HG02763 (cell line): ENCODE measurements around the gene MAP3K4.

Experiments used
- ATAC-seq: cut with Tn5 transposase; IDR thresholded peaks from one replicate; pipeline ENCODE4 v1.9.1; 2021; ENCODE audit warnings: mild to moderate bottlenecking, moderate library complexity; ENCODE audit not compliant: unreplicated experiment

Gene MAP3K4

GRCh38 chr6:161033667-161034066 lies 42.1 kb downstream of the MAP3K4 start:
- ATAC-seq, result no peak

GRCh38 chr6:161035182-161035980 lies 43.8 kb downstream of the MAP3K4 start:
- no peak for ATAC-seq

GRCh38 chr6:161035981-161036263 lies 44.4 kb downstream of the MAP3K4 start:
- ATAC-seq, result no peak

- ATAC-seq, result no peak
Measured at GRCh38 chr6:161037873-161038228, 46.3 kb downstream of the MAP3K4 start.

- peak; percentile 83 for ATAC-seq
Measured at GRCh38 chr6:161038229-161039031, 46.9 kb downstream of the MAP3K4 start.

- no peak for ATAC-seq
Measured at GRCh38 chr6:161041274-161041673, 49.7 kb downstream of the MAP3K4 start.

- no peak for ATAC-seq
Measured at GRCh38 chr6:161044335-161044734, 52.8 kb downstream of the MAP3K4 start.

GRCh38 chr6:161048641-161049040 lies 57.1 kb downstream of the MAP3K4 start:
- ATAC-seq, result no peak

- ATAC-seq, result no peak
Measured at GRCh38 chr6:161050134-161050765, 58.7 kb downstream of the MAP3K4 start.

- ATAC-seq, result no peak
Measured at GRCh38 chr6:161053103-161053502, 61.5 kb downstream of the MAP3K4 start.

- no peak for ATAC-seq
Measured at GRCh38 chr6:161054876-161055275, 63.3 kb downstream of the MAP3K4 start.

- no peak for ATAC-seq
Measured at GRCh38 chr6:161056451-161056850, 64.9 kb downstream of the MAP3K4 start.

GRCh38 chr6:161057103-161058091 lies 65.8 kb downstream of the MAP3K4 start:
- ATAC-seq, result no peak

GRCh38 chr6:161058741-161059140 lies 67.2 kb downstream of the MAP3K4 start:
- no peak for ATAC-seq

GRCh38 chr6:161061576-161061975 lies 70.0 kb downstream of the MAP3K4 start:
- ATAC-seq, result no peak

GRCh38 chr6:161064915-161065314 lies 73.3 kb downstream of the MAP3K4 start:
- no peak for ATAC-seq

GRCh38 chr6:161066511-161066910 lies 74.9 kb downstream of the MAP3K4 start:
- no peak for ATAC-seq

GRCh38 chr6:161067749-161068148 lies 76.2 kb downstream of the MAP3K4 start:
- no peak for ATAC-seq

GRCh38 chr6:161068321-161068741 lies 76.8 kb downstream of the MAP3K4 start:
- no peak for ATAC-seq

- ATAC-seq, result no peak
Measured at GRCh38 chr6:161073930-161074329, 82.4 kb downstream of the MAP3K4 start.
